A549 (cell line): ENCODE results near the gene CSKMT. TPM values are rescaled to one million over a fixed set of nuclear protein-coding genes. Genes with fewer than 3 reads are reported as not detected.
A peak's percentile ranks its signal among the peaks of the same experiment; 100 is the strongest.
"Not testable (repeated sequence)": the region's sequence is repeated elsewhere in the genome, so short reads cannot be mapped to it uniquely, and the experiment has no call there.

Source experiments
- ATAC-seq, 2 experiments: fragments of 200-7000 bp in 1 of 2; fragments of >200 bp in 1 of 2; cut with Nextera tagmentation in 1 of 2; cut with Tn5 transposase in 1 of 2; 3 replicates each; pipeline versions ENCODE4 v1.8.0 to v1.9.1; 2018 to 2020; ENCODE audit warnings: mild to moderate bottlenecking in 1 of 2, moderate library complexity in 1 of 2
- CTCF ChIA-PET: fragments of 300-600 bp; sonication (Branson Sonifier 250); formaldehyde crosslinking; extraction: SDS; loops from one replicate; lab custom pipeline; 2021; ENCODE audit warnings: antibody characterized with exemption, inconsistent platforms; lab: Yijun Ruan, JAX
- POLR2A ChIA-PET: fragments of 350-600 bp; formaldehyde crosslinking; extraction: SDS; loops from one replicate; lab custom pipeline; 2021; ENCODE audit warnings: antibody characterized with exemption, inconsistent platforms; lab: Yijun Ruan, JAX
- DNase-seq, 2 experiments: peaks; one replicate each; pipeline versions ENCODE4 v3.0.0 to v3.0.0-alpha.2; 2011 to 2016; ENCODE audit warnings: low read depth in 1 of 2, low spot score in 1 of 2
- FAIRE-seq: peaks from 2 replicates; lab custom pipeline; 2011; peaks lifted over from hg19 to GRCh38; lab: Jason Lieb, UNC
- H3K27ac ChIP-seq, 2 experiments: fragments of >200 bp; sonication (Bioruptor Twin); formaldehyde crosslinking; 3 replicates each; pipeline ENCODE4 v1.5.1; 2016 to 2017
- H3K4me1 ChIP-seq: fragments of >200 bp; sonication (Bioruptor Twin); formaldehyde crosslinking; 3 replicates; pipeline ENCODE4 v1.6.1; 2016
- H3K4me2 ChIP-seq: fragments of >200 bp; sonication (Bioruptor Twin); formaldehyde crosslinking; 3 replicates; pipeline ENCODE4 v1.6.1; 2016
- H3K4me3 ChIP-seq: fragments of >200 bp; sonication (Bioruptor Twin); formaldehyde crosslinking; 3 replicates; pipeline ENCODE4 v1.5.1; 2016
- H3K9me3 ChIP-seq: fragments of >200 bp; sonication (Bioruptor Twin); formaldehyde crosslinking; 3 replicates; pipeline ENCODE4 v1.6.1; 2016
- CBX8 ChIP-seq: fragments of 200-600 bp; sonication (generic); IDR thresholded peaks from 2 replicates; pipeline ENCODE4 v1.6.1; 2016
- EHF ChIP-seq: fragments of 250-450 bp; sonication (Bioruptor Pico); IDR thresholded peaks from 2 replicates; pipeline ENCODE4 v1.5.0; 2020; ENCODE audit warnings: mild to moderate bottlenecking
- EHMT2 ChIP-seq: fragments of 200-600 bp; sonication (generic); IDR thresholded peaks from 2 replicates; pipeline ENCODE4 v1.6.1; 2016; ENCODE audit warnings: antibody characterized with exemption, low read depth, mild to moderate bottlenecking, moderate library complexity
- FOXS1 ChIP-seq: fragments of 250-450 bp; sonication (Bioruptor Pico); IDR thresholded peaks from 2 replicates; pipeline ENCODE4 v1.5.0; 2020; ENCODE audit warnings: mild to moderate bottlenecking, moderate library complexity
- GATA3 ChIP-seq: IDR thresholded peaks from 2 replicates; pipeline ENCODE4 v1.6.1; 2012; ENCODE audit warnings: borderline replicate concordance
- MAX ChIP-seq: IDR thresholded peaks from 2 replicates; pipeline ENCODE4 v1.6.1; 2012
- MYC ChIP-seq: IDR thresholded peaks from 2 replicates; pipeline ENCODE4 v1.6.1; 2012; ENCODE audit warnings: mild to moderate bottlenecking, inconsistent platforms, low read length, improper control_type of control experiment, borderline replicate concordance
- USF2 ChIP-seq: fragments of 450-650 bp; IDR thresholded peaks from 2 replicates; pipeline ENCODE4 v1.6.1; 2014; ENCODE audit warnings: antibody characterized with exemption
- ZFP36 ChIP-seq: fragments of 450-650 bp; IDR thresholded peaks from 2 replicates; pipeline ENCODE4 v1.6.1; 2014; ENCODE audit warnings: borderline replicate concordance; ENCODE audit not compliant: partially characterized antibody
- WGBS: methylation state at CpG from one replicate; pipeline ENCODE4 v1.1.6; 2017; ENCODE audit errors: missing lambda C conversion rate; 5-methylcytosine and 5-hydroxymethylcytosine counted together
- polyA plus RNA-seq, 4 experiments: library from polyadenylated mRNA; depleted of rRNA in 3 of 4; stranded (reverse); fragments of >200 nt; fragmentation: RNase III in 1 of 4; extraction: RNeasy Plus Mini Kit Qiagen cat#74134 plus additional on column Dnase treatment in 1 of 4; gene quantifications; 2 replicates in 3 of 4; 3 replicates in 1 of 4; pipeline ENCODE4 v1.2.3, GENCODE V29; 2011 to 2017
- TF ChIP-seq, protein P1 (sequence below): fragments of 200-600 bp; sonication (generic); IDR thresholded peaks from 2 replicates; pipeline ENCODE4 v1.6.1; 2016; ENCODE audit warnings: antibody characterized with exemption, mild to moderate bottlenecking, moderate library complexity
- TF ChIP-seq, protein P2 (sequence below): fragments of 250-450 bp; sonication (Bioruptor Pico); IDR thresholded peaks from 2 replicates; pipeline ENCODE4 v1.5.0; 2021; ENCODE audit warnings: mild to moderate bottlenecking, moderate library complexity, borderline replicate concordance

The CSKMT gene
- polyA plus RNA-seq, 2 of the 4 experiments (the other 2 are of a cell fraction) = 5.7 to 14.3 TPM

- TF ChIP-seq, protein P1, sequence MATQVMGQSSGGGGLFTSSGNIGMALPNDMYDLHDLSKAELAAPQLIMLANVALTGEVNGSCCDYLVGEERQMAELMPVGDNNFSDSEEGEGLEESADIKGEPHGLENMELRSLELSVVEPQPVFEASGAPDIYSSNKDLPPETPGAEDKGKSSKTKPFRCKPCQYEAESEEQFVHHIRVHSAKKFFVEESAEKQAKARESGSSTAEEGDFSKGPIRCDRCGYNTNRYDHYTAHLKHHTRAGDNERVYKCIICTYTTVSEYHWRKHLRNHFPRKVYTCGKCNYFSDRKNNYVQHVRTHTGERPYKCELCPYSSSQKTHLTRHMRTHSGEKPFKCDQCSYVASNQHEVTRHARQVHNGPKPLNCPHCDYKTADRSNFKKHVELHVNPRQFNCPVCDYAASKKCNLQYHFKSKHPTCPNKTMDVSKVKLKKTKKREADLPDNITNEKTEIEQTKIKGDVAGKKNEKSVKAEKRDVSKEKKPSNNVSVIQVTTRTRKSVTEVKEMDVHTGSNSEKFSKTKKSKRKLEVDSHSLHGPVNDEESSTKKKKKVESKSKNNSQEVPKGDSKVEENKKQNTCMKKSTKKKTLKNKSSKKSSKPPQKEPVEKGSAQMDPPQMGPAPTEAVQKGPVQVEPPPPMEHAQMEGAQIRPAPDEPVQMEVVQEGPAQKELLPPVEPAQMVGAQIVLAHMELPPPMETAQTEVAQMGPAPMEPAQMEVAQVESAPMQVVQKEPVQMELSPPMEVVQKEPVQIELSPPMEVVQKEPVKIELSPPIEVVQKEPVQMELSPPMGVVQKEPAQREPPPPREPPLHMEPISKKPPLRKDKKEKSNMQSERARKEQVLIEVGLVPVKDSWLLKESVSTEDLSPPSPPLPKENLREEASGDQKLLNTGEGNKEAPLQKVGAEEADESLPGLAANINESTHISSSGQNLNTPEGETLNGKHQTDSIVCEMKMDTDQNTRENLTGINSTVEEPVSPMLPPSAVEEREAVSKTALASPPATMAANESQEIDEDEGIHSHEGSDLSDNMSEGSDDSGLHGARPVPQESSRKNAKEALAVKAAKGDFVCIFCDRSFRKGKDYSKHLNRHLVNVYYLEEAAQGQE = peak; percentile 24
- TF ChIP-seq EHF (CRISPR knock-in tag) (no peak), MAX (peak; percentile 56; the same call in 1 of the 2 replicates)
Measured at GRCh38 chr11:62665075-62665598, at the start of gene CSKMT, which contains the start of gene C11orf98 (continued).

DNA sequence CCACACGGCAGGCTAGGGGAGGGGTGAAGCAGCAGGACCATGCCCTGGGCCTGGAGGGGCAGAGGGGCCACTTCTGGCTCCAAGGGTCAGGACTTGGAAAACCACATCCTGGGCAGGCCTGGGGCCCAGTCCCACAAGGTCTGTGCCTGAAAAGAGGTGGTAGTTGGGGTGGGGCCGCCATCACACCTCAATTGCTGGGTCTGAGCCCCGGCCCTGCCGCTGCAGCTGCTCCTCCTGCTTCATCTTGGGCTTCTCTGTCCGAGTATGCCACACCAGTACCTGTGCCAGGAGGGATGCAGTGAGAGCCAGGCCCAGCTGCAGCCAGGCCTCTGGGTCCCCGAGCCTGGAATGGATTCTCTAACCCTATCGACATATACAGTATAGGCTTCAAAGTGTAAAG, 49.6 kb upstream of the CSKMT start:
- no peak for TF ChIP-seq MYC
- TF ChIP-seq, protein P2, sequence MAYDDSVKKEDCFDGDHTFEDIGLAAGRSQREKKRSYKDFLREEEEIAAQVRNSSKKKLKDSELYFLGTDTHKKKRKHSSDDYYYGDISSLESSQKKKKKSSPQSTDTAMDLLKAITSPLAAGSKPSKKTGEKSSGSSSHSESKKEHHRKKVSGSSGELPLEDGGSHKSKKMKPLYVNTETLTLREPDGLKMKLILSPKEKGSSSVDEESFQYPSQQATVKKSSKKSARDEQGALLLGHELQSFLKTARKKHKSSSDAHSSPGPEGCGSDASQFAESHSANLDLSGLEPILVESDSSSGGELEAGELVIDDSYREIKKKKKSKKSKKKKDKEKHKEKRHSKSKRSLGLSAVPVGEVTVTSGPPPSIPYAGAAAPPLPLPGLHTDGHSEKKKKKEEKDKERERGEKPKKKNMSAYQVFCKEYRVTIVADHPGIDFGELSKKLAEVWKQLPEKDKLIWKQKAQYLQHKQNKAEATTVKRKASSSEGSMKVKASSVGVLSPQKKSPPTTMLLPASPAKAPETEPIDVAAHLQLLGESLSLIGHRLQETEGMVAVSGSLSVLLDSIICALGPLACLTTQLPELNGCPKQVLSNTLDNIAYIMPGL (CRISPR knock-in tag) = no peak
- no peak for TF ChIP-seq USF2
- TF ChIP-seq GATA3 = no peak
- TF ChIP-seq FOXS1 (CRISPR knock-in tag) = no peak
- TF ChIP-seq EHMT2 = no peak

GRCh38 chr11:62616957-62617356, 48.2 kb upstream of the CSKMT start:
- ATAC-seq, POLR2A ChIA-PET, DNase-seq, FAIRE-seq, H3K4me2 ChIP-seq, H3K9me3 ChIP-seq, H3K27ac ChIP-seq, H3K4me3 ChIP-seq: not testable (repeated sequence)
- H3K4me1 ChIP-seq = peaks cover 28% of the 10 kb centered on the region
- WGBS = 93% methylated on average over 11 of the region's 14 CpGs
- CTCF ChIA-PET = interaction anchor here (0.5 to 1.3 kb wide), 4 partner anchors 11 to 250 kb away, joined by 3 to 4 read pairs (median 3); no protein-coding TSS in a partner anchor

More for the DNA sequence above, 49.6 kb upstream of the CSKMT start:
- ChIA-PET POLR2A (no interaction called here), CTCF (interaction anchor here (1.1 kb wide), 1 partner anchor 24 kb away, joined by 3 read pairs; the partner anchor contains the start of gene TUT1)
- WGBS = 94% methylated on average over 6 of the region's 7 CpGs
- Histone ChIP-seq H3K4me2 (no peak overlapping the region), H3K9me3 (no peaks in the 10 kb centered on the region), H3K4me3 (no peak overlapping the region), H3K27ac (no peak overlapping the region), H3K4me1 (peaks cover 33% of the 10 kb centered on the region)
- DNase-seq (no peak), FAIRE-seq (no peak), ATAC-seq (no peak)

GRCh38 chr11:62621027-62621566, 44.0 kb upstream of the CSKMT start:
- peak overlapping the region; percentile 99 for H3K4me2 ChIP-seq
- TF ChIP-seq CBX8 = no peak
- TF ChIP-seq ZFP36 = peak; percentile 89
- no peak for FAIRE-seq
- H3K4me1 ChIP-seq = peaks cover 15% of the 10 kb centered on the region
- H3K9me3 ChIP-seq = no peaks in the 10 kb centered on the region
- peak overlapping the region; percentile 92 for H3K27ac ChIP-seq
- ChIA-PET CTCF (interaction anchor here (0.6 to 4.9 kb wide), 11 partner anchors 9 to 724 kb away, joined by 3 to 48 read pairs (median 5); partner anchors contain the start of genes C11orf98, CSKMT, EML3 and ROM1), POLR2A (interaction anchor here (1.0 to 4.6 kb wide), 12 partner anchors 8 to 133 kb away, joined by 3 to 48 read pairs (median 6); partner anchors contain the start of genes C11orf98, CSKMT, EEF1G and EML3)
- no peak for DNase-seq
- peak overlapping the region; percentile 77 for H3K4me3 ChIP-seq
- WGBS = 36% methylated on average over 8 of the region's 8 CpGs
- ATAC-seq = no peak
